ENCODE measurements around the gene MTRF1.

MTRF1 gene

GRCh38 chr13:41267106-41267505 lies 3.7 kb upstream of the MTRF1 start:
- no peak for TF ChIP-seq CTCF (IDR thresholded peaks at IDR 0.05; ENCODE audit: low read depth, low read length)
- in situ Hi-C loops (cut with HindIII; ENCODE audit: low sequenced_read_pairs): no loop called here
- DNase-seq (ENCODE audit: low read depth, low spot score): peak; percentile 71
- H3K4me3 ChIP-seq (ENCODE audit: low read depth, low read length): no peak overlapping the region

GRCh38 chr13:41259875-41260501 lies 3.4 kb downstream of the MTRF1 start:
- TF ChIP-seq CTCF (IDR thresholded peaks at IDR 0.05; ENCODE audit: low read depth, low read length): no peak
- in situ Hi-C loops (cut with HindIII; ENCODE audit: low sequenced_read_pairs): no loop called here
- no peak overlapping the region for H3K4me3 ChIP-seq (ENCODE audit: low read depth, low read length)
- DNase-seq (ENCODE audit: low read depth, low spot score): no peak

GRCh38 chr13:41257535-41257934 lies 5.8 kb downstream of the MTRF1 start:
- in situ Hi-C loops (cut with HindIII; ENCODE audit: low sequenced_read_pairs): no loop called here
- no peak for TF ChIP-seq CTCF (IDR thresholded peaks at IDR 0.05; ENCODE audit: low read depth, low read length)
- no peak for DNase-seq (ENCODE audit: low read depth, low spot score)
- H3K4me3 ChIP-seq (ENCODE audit: low read depth, low read length): no peak overlapping the region

GRCh38 chr13:41254902-41255301 lies 8.5 kb downstream of the MTRF1 start:
- no peak for TF ChIP-seq CTCF (IDR thresholded peaks at IDR 0.05; ENCODE audit: low read depth, low read length)
- in situ Hi-C loops (cut with HindIII; ENCODE audit: low sequenced_read_pairs): no loop called here
- H3K4me3 ChIP-seq (ENCODE audit: low read depth, low read length): no peak overlapping the region
- DNase-seq (ENCODE audit: low read depth, low spot score): no peak

- H3K4me3 ChIP-seq (ENCODE audit: low read depth, low read length): no peak overlapping the region
- in situ Hi-C loops (cut with HindIII; ENCODE audit: low sequenced_read_pairs): no loop called here
- TF ChIP-seq CTCF (IDR thresholded peaks at IDR 0.05; ENCODE audit: low read depth, low read length): no peak
- no peak for DNase-seq (ENCODE audit: low read depth, low spot score)
These were observed 12.4 kb downstream of the MTRF1 start for GRCh38 chr13:41250993-41251392.

GRCh38 chr13:41246969-41247680 lies 16.3 kb downstream of the MTRF1 start:
- DNase-seq (ENCODE audit: low read depth, low spot score): no peak
- in situ Hi-C loops (cut with HindIII; ENCODE audit: low sequenced_read_pairs): no loop called here
- no peak for TF ChIP-seq CTCF (IDR thresholded peaks at IDR 0.05; ENCODE audit: low read depth, low read length)
- no peak overlapping the region for H3K4me3 ChIP-seq (ENCODE audit: low read depth, low read length)
